MCF 10A (cell line): Measurements from ENCODE around the gene GPHN. TPM values are rescaled to one million over a fixed set of nuclear protein-coding genes. Genes with fewer than 3 reads are reported as not detected.
"Not testable (repeated sequence)": the region's sequence is repeated elsewhere in the genome, so short reads cannot be mapped to it uniquely, and the experiment has no call there.

ENCODE experiments used
- BruUV-seq: library from RNA; stranded (reverse); fragments of 400-500 nt; replicated peaks from 2 replicates; lab custom pipeline; 2021; lab: Mats Ljungman, UMichigan
- CTCF ChIA-PET: fragments of 300-600 bp; sonication (Branson Sonifier 250); formaldehyde crosslinking; extraction: SDS; loops from one replicate; lab custom pipeline; 2021; ENCODE audit warnings: antibody characterized with exemption, inconsistent platforms; lab: Yijun Ruan, JAX
- POLR2A ChIA-PET: fragments of 300-600, 350-650 bp; sonication (Branson Sonifier 250); formaldehyde crosslinking; extraction: SDS; loops from one replicate; lab custom pipeline; 2020; ENCODE audit warnings: antibody characterized with exemption, inconsistent platforms; lab: Yijun Ruan, JAX
- DNase-seq: peaks from one replicate; pipeline ENCODE4 v3.0.0-alpha.2; 2018; ENCODE audit not compliant: unreplicated experiment
- H3K27ac Mint-ChIP-seq: one replicate; pipeline ENCODE4 v1.8.0; 2022; ENCODE audit warnings: mild to moderate bottlenecking, low read depth, mixed read lengths; ENCODE audit not compliant: unreplicated experiment
- H3K27me3 Mint-ChIP-seq: one replicate; pipeline ENCODE4 v1.8.0; 2022; ENCODE audit warnings: mixed read lengths; ENCODE audit not compliant: insufficient read depth, unreplicated experiment
- H3K36me3 Mint-ChIP-seq: one replicate; pipeline ENCODE4 v1.8.0; 2022; ENCODE audit warnings: mild to moderate bottlenecking, moderate library complexity, mixed read lengths; ENCODE audit not compliant: insufficient read depth, unreplicated experiment
- H3K4me1 Mint-ChIP-seq: one replicate; pipeline ENCODE4 v1.8.0; 2022; ENCODE audit warnings: mixed read lengths; ENCODE audit not compliant: insufficient read depth, unreplicated experiment
- H3K4me3 Mint-ChIP-seq: one replicate; pipeline ENCODE4 v1.8.0; 2022; ENCODE audit warnings: mild to moderate bottlenecking, moderate library complexity, mixed read lengths; ENCODE audit not compliant: unreplicated experiment
- H3K9me3 Mint-ChIP-seq: one replicate; pipeline ENCODE4 v1.8.0; 2022; ENCODE audit warnings: mixed read lengths; ENCODE audit not compliant: unreplicated experiment
- CTCF ChIP-seq: fragments of 200-600 bp; IDR thresholded peaks from one replicate; pipeline ENCODE4 v1.8.0; 2022; ENCODE audit warnings: antibody characterized with exemption, mild to moderate bottlenecking; ENCODE audit not compliant: unreplicated experiment
- intact Hi-C: fragments of 100-400 bp; cut with micrococcal nuclease; formaldehyde crosslinking; loops from 2 replicates; pipeline ENCODE4 v1.14.1; 2022
- total RNA-seq: library from RNA; stranded (reverse); gene quantifications from 2 replicates; pipeline ENCODE4 v1.2.3, GENCODE V29; 2022

The GPHN gene
- total RNA-seq, 1 experiment from 2014 or later, result 26.8 TPM

DNA sequence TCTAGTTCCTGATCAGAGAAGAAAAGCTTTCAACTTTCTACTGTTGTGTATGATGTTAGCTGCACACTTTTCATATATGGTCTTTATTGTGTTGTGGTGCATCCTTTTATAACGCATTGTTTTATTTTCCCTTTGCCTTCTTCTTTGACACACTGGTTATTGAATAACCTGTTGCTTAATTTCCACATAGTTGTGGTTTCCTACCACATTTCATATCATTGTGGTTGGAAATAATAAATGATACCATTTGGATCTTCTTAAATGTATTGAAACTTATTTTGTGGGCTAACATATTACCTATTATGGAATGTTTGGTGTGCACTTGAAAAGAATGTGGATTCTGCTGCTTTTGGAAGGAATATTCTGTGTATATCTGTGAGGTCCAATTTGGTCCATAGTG lies 64.9 kb downstream of the GPHN start:
- Mint-ChIP-seq H3K36me3 (no peaks in the 10 kb centered on the region), H3K27ac (no peak overlapping the region), H3K27me3 (no peaks in the 10 kb centered on the region), H3K4me3 (no peak overlapping the region), H3K4me1 (peaks cover 5% of the 10 kb centered on the region), H3K9me3 (peaks cover 9% of the 10 kb centered on the region)
- no TSS peak for BruUV-seq
- TF ChIP-seq CTCF, result no peak
- intact Hi-C loops, result no loop called here
- ChIA-PET POLR2A (no interaction called here), CTCF (interaction anchor here (0.6 kb wide), 1 partner anchor 200 kb away, joined by 4 read pairs; no protein-coding TSS in a partner anchor)
- DNase-seq, result no peak

DNA sequence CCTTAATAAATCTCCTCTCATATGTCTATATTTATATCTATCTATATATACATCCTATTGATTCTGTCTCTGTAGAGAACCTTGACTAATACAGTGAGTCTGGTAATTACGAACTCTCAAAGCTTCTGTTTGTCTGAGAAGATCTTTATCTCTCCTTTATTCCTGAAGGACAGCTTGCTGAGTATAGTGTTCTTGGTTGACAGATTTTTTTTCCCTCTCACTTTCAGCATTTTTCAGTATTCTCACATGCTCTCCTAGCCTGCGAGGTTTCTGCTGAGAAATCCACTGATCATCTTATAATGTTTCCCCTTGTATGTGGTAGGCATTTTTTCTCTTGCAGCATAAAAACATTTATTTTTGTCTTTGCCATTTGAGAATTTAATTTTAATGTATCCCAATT lies 67.1 kb downstream of the GPHN start:
- TF ChIP-seq CTCF, result no peak
- intact Hi-C loops, result no loop called here
- POLR2A ChIA-PET, result no interaction called here
- Mint-ChIP-seq H3K4me3 (no peak overlapping the region), H3K9me3 (peaks cover 9% of the 10 kb centered on the region), H3K27ac (no peak overlapping the region), H3K27me3 (no peaks in the 10 kb centered on the region), H3K4me1 (peaks cover 5% of the 10 kb centered on the region), H3K36me3 (no peaks in the 10 kb centered on the region)
- CTCF ChIA-PET, result interaction anchor here (0.6 kb wide), 2 partner anchors 357 to 1163 kb away, joined by 3 read pairs; no protein-coding TSS in a partner anchor
- no peak for DNase-seq
- no TSS peak for BruUV-seq

DNA sequence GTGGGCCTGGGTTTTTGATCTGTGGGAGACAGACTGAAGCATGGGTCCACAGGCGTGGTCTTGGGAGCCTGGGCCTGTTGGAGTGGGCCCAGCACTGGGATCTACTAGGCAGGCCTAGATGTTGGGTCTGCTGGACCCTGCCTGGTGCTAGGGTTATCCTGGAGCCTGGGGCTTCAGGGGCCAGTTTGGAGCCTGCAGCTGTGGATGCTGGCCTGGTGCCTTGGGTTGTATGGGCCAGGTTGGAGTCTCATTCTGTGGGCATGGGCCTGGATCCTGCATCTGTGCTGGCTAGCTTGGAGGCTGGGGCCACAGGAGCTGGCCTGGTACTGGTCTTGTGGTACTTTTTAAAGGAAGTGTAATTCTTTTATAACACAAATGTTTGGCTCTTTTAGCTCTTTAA lies 68.0 kb downstream of the GPHN start:
- Mint-ChIP-seq H3K36me3 (no peaks in the 10 kb centered on the region), H3K4me3 (no peak overlapping the region), H3K4me1 (peaks cover 5% of the 10 kb centered on the region), H3K9me3 (peaks cover 9% of the 10 kb centered on the region), H3K27ac (no peak overlapping the region), H3K27me3 (no peaks in the 10 kb centered on the region)
- BruUV-seq, result no TSS peak
- intact Hi-C loops, result no loop called here
- ChIA-PET CTCF (interaction anchor here (0.7 kb wide), 1 partner anchor 786 kb away, joined by 5 read pairs; no protein-coding TSS in a partner anchor), POLR2A (no interaction called here)
- TF ChIP-seq CTCF, result no peak
- no peak for DNase-seq

DNA sequence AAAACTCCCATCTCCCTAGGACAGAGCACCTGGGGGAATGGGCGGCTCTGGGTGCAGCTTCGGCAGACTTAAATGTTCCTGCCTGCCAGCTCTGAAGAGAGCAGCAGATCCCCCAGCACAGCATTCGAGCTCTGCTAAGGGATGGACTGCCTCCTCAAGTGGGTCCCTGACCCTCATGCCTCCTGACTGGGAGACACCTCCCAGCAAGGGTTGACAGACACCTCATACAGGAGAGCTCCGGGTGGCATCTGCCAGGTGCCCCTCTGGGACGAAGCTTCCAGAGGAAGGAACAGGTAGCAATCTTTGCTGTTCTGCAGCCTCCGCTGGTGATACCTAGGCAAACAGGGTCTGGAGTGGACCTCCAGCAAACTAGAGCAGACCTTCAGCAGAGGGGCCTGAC lies 79.8 kb downstream of the GPHN start:
- intact Hi-C loops, H3K27ac Mint-ChIP-seq, H3K4me3 Mint-ChIP-seq, POLR2A ChIA-PET, DNase-seq, H3K27me3 Mint-ChIP-seq, BruUV-seq, H3K36me3 Mint-ChIP-seq, H3K4me1 Mint-ChIP-seq: not testable (repeated sequence)
- peaks cover 36% of the 10 kb centered on the region for H3K9me3 Mint-ChIP-seq
- CTCF ChIA-PET, result interaction anchor here (0.6 kb wide), 1 partner anchor 1487 kb away, joined by 3 read pairs; no protein-coding TSS in a partner anchor

DNA sequence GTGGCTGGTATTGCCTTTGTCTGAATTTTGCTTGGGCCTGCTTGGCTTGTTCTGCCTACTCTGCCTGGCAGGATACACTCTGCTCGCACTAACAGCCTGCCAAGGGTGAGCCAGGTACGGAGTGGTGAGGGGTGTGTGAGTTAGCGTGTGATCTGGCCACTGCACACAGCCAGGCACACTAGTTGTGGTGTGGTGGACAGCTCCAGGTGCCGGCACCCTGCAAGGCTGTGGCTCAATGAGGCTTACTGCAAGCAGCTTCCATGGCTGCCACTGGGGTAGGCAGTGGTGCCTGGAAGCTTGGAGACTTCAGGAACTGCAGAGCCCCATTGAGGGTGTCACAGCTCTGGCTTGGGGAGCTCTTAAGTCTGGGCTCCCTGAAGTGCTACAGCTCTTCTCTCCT lies 87.4 kb downstream of the GPHN start:
- CTCF ChIA-PET, result no interaction called here
- Mint-ChIP-seq H3K9me3 (peaks cover 9% of the 10 kb centered on the region), H3K36me3 (peaks cover 9% of the 10 kb centered on the region), H3K27ac (no peak overlapping the region), H3K4me3 (no peak overlapping the region), H3K27me3 (no peaks in the 10 kb centered on the region), H3K4me1 (peaks cover 1% of the 10 kb centered on the region)
- no peak for TF ChIP-seq CTCF
- POLR2A ChIA-PET, result no interaction called here
- no TSS peak for BruUV-seq
- no peak for DNase-seq
- intact Hi-C loops, result no loop called here
